Endothelial cell of umbilical vein (primary cell): ENCODE measurements around the gene AQP9. TPM values are rescaled to one million over a fixed set of nuclear protein-coding genes. Genes with fewer than 3 reads are reported as not detected.

Experiments used
- BruUV-seq: library from RNA; stranded (reverse); fragments of 400-500 nt; replicated peaks from 2 replicates; lab custom pipeline; 2021; lab: Mats Ljungman, UMichigan
- CTCF ChIA-PET: fragments of 300-600, 350-600 bp; sonication (Branson Sonifier 250); formaldehyde crosslinking; loops from one replicate; lab custom pipeline; 2021; ENCODE audit warnings: antibody characterized with exemption, inconsistent platforms; lab: Charles Lee
- POLR2A ChIA-PET: fragments of 300-600, 350-600 bp; sonication (Branson Sonifier 250); formaldehyde crosslinking; loops from one replicate; lab custom pipeline; 2021; ENCODE audit warnings: antibody characterized with exemption, inconsistent platforms; lab: Charles Lee
- DNase-seq: peaks from one replicate; pipeline ENCODE4 v3.0.0-alpha.2; 2011; ENCODE audit warnings: low read depth, low spot score
- FAIRE-seq: peaks from 2 replicates; lab custom pipeline; 2011; peaks lifted over from hg19 to GRCh38; lab: Jason Lieb, UNC
- H2AFZ ChIP-seq: 2 replicates; pipeline ENCODE4 v1.6.0; 2012; ENCODE audit warnings: low read depth, low read length, control low read depth, inconsistent platforms
- H3K27ac ChIP-seq: 2 replicates; pipeline ENCODE4 v1.5.1; 2011; ENCODE audit warnings: low read depth, mild to moderate bottlenecking, control low read depth, low read length, moderate library complexity; ENCODE audit not compliant: insufficient read depth
- H3K27me3 ChIP-seq, 2 experiments: 2 replicates each; pipeline versions ENCODE4 v1.6.0 to v1.6.1; 2011; ENCODE audit warnings: low read length in 2 of 2, mixed read lengths in 1 of 2; ENCODE audit not compliant: control insufficient read depth in 2 of 2, insufficient read depth in 2 of 2
- H3K36me3 ChIP-seq, 2 experiments: 2 replicates in 1 of 2; 3 replicates in 1 of 2; pipeline ENCODE4 v1.5.1; 2011; ENCODE audit warnings: low read length in 2 of 2, mild to moderate bottlenecking in 1 of 2, moderate library complexity in 1 of 2; ENCODE audit not compliant: control insufficient read depth in 2 of 2, insufficient read depth in 2 of 2; ENCODE audit errors: extremely low read depth in 1 of 2
- H3K4me1 ChIP-seq: 3 replicates; pipeline ENCODE4 v1.5.1; 2011; ENCODE audit warnings: mild to moderate bottlenecking, low read length; ENCODE audit not compliant: control insufficient read depth, insufficient read depth; ENCODE audit errors: extremely low read depth
- H3K4me2 ChIP-seq: 2 replicates; pipeline ENCODE4 v1.6.1; 2011; ENCODE audit warnings: low read length, control low read depth, mixed read lengths; ENCODE audit not compliant: insufficient read depth
- H3K4me3 ChIP-seq, 3 experiments: fragments of 200-600 bp in 1 of 3; sonication (generic), shearing (Covaris generic) in 1 of 3; replicated peaks in 1 of 3; 2 replicates each; pipeline ENCODE4 v1.5.1; 2011 to 2016; ENCODE audit warnings: control low read depth in 3 of 3, low read length in 3 of 3, mild to moderate bottlenecking in 2 of 3, inconsistent platforms in 1 of 3, low read depth in 1 of 3, moderate library complexity in 1 of 3; ENCODE audit not compliant: insufficient read depth in 1 of 3
- H3K79me2 ChIP-seq: 2 replicates; pipeline ENCODE4 v1.6.0; 2012; ENCODE audit warnings: low read length, inconsistent platforms; ENCODE audit not compliant: control insufficient read depth, insufficient read depth
- H3K9ac ChIP-seq: replicated peaks from 2 replicates; pipeline ENCODE3; 2011; ENCODE audit warnings: low read length, control low read depth; ENCODE audit not compliant: insufficient read depth; ENCODE audit errors: extremely low read depth
- H3K9me1 ChIP-seq: replicated peaks from 3 replicates; pipeline ENCODE4 v1.6.0; 2011; ENCODE audit warnings: mild to moderate bottlenecking, low read length; ENCODE audit not compliant: control insufficient read depth, insufficient read depth; ENCODE audit errors: extremely low read depth
- H3K9me3 ChIP-seq: replicated peaks from 2 replicates; pipeline ENCODE4 v1.5.1; 2012; ENCODE audit warnings: low read length, inconsistent platforms; ENCODE audit not compliant: control insufficient read depth, insufficient read depth
- H4K20me1 ChIP-seq: replicated peaks from 2 replicates; pipeline ENCODE3; 2011; ENCODE audit warnings: mild to moderate bottlenecking, low read length; ENCODE audit not compliant: control insufficient read depth, insufficient read depth; ENCODE audit errors: extremely low read depth
- EZH2 ChIP-seq: IDR thresholded peaks from 2 replicates; pipeline ENCODE4 v1.6.1; 2012; ENCODE audit warnings: borderline replicate concordance, low read depth, mild to moderate bottlenecking, moderate library complexity, low read length, inconsistent platforms; ENCODE audit not compliant: severe bottlenecking
- FOS ChIP-seq: IDR thresholded peaks from 2 replicates; pipeline ENCODE4 v1.6.1; 2011; ENCODE audit warnings: mild to moderate bottlenecking, low read length, moderate library complexity, borderline replicate concordance; ENCODE audit not compliant: insufficient read depth
- GATA2 ChIP-seq: IDR thresholded peaks from 2 replicates; pipeline ENCODE4 v1.7.0; 2011; ENCODE audit warnings: low read depth, mild to moderate bottlenecking, moderate library complexity, mixed read lengths, low read length; ENCODE audit not compliant: insufficient read length, insufficient read depth
- JUN ChIP-seq: IDR thresholded peaks from 2 replicates; pipeline ENCODE4 v1.6.1; 2011; ENCODE audit warnings: borderline replicate concordance, low read depth; ENCODE audit not compliant: insufficient read length, insufficient read depth
- MAX ChIP-seq: IDR thresholded peaks from 2 replicates; pipeline ENCODE4 v1.6.1; 2011; ENCODE audit not compliant: insufficient read depth, insufficient read length
- MYC ChIP-seq: IDR thresholded peaks from one replicate; pipeline ENCODE4 v1.6.1; 2011; ENCODE audit warnings: mild to moderate bottlenecking, low read depth, low read length
- POLR2A ChIP-seq: IDR thresholded peaks from 2 replicates; pipeline ENCODE4 v1.6.1; 2012; ENCODE audit warnings: low read depth, mild to moderate bottlenecking, control low read depth, low read length
- POLR2AphosphoS5 ChIP-seq: IDR thresholded peaks from 2 replicates; pipeline ENCODE4 v1.6.1; 2012; ENCODE audit warnings: low read depth, mild to moderate bottlenecking, control low read depth, low read length, moderate library complexity; ENCODE audit not compliant: insufficient read depth
- dilution Hi-C: fragments of 300-500 bp; cut with MboI; formaldehyde crosslinking; loops from one replicate; pipeline ENCODE4 v1.15.0; 2019; ENCODE audit warnings: low sequenced_read_pairs; ENCODE audit not compliant: extremely low pct_ligation_motif_present
- intact Hi-C: fragments of 100-400 bp; cut with micrococcal nuclease; formaldehyde crosslinking; loops from one replicate; pipeline ENCODE4 v1.10.0; 2022
- polyA plus RNA-seq, 4 experiments: library from polyadenylated mRNA; depleted of rRNA in 3 of 4; stranded (reverse) in 3 of 4; unstranded in 1 of 4; fragments of >200 nt; gene quantifications; 2 replicates each; pipeline versions ENCODE4 v1.2.1 to v1.2.3, GENCODE V29; 2011 to 2012; ENCODE audit warnings: missing spikeins in 1 of 4
- total RNA-seq: library from RNA; stranded (reverse); gene quantifications from 2 replicates; pipeline ENCODE4 v1.2.3, GENCODE V29; 2021
- TF ChIP-seq, protein P1 (sequence below), 2 donors: IDR thresholded peaks; 1 replicate in 1 of 2; 2 replicates in 1 of 2; pipeline ENCODE4 v1.5.1; 2011; ENCODE audit warnings: low read length in 2 of 2, mild to moderate bottlenecking in 2 of 2, moderate library complexity in 2 of 2, control low read depth in 1 of 2, inconsistent platforms in 1 of 2, low read depth in 1 of 2; ENCODE audit not compliant: insufficient read depth in 1 of 2; ENCODE audit errors: extremely low read depth in 1 of 2

AQP9 gene
- total and polyA plus RNA-seq, 2 donors (not counting 3 experiments of a cell fraction or from before 2014, with no cell fraction given): not detected

DNA sequence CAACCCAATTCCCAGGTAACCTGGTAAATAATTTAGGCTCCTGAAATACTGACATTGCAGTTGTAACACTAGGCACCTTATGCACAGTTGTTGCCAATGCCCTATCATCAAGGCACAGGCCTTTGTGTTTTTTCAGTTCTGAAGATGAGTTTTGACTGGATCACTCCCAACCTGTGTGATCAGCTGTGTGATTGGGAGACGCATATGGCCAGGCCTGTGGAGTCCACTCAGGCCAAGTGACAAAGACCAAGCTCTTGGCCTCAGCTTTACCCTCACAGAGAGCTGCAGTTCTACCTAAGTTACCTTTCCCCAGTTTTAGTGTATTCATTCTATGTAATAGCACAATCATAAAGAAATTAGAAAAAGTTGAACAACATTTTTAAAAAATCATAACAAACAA is 19.2 kb upstream of the AQP9 start:
- no peaks in the 10 kb centered on the region for H3K9me3 ChIP-seq
- no peak overlapping the region for H3K9ac ChIP-seq
- ChIA-PET CTCF (no interaction called here), POLR2A (no interaction called here)
- no peak overlapping the region for H2AFZ ChIP-seq
- H3K79me2 ChIP-seq: no peaks in the 10 kb centered on the region
- no TSS peak for BruUV-seq
- H3K4me2 ChIP-seq: no peak overlapping the region
- no peaks in the 10 kb centered on the region for H3K9me1 ChIP-seq
- FAIRE-seq (no peak), DNase-seq (no peak)
- dilution Hi-C loops: no loop called here
- intact Hi-C loops: no loop called here
- H3K27me3 ChIP-seq: peaks cover 0 to 3% of the 10 kb centered on the region in 2 experiments
- H3K27ac ChIP-seq: no peak overlapping the region
- no peaks in the 10 kb centered on the region for H3K36me3 ChIP-seq
- TF ChIP-seq MAX: no peak
- TF ChIP-seq JUN: no peak
- no peak for TF ChIP-seq POLR2A
- TF ChIP-seq GATA2: no peak
- TF ChIP-seq MYC: no peak
- no peak for TF ChIP-seq FOS
- TF ChIP-seq, protein P1, sequence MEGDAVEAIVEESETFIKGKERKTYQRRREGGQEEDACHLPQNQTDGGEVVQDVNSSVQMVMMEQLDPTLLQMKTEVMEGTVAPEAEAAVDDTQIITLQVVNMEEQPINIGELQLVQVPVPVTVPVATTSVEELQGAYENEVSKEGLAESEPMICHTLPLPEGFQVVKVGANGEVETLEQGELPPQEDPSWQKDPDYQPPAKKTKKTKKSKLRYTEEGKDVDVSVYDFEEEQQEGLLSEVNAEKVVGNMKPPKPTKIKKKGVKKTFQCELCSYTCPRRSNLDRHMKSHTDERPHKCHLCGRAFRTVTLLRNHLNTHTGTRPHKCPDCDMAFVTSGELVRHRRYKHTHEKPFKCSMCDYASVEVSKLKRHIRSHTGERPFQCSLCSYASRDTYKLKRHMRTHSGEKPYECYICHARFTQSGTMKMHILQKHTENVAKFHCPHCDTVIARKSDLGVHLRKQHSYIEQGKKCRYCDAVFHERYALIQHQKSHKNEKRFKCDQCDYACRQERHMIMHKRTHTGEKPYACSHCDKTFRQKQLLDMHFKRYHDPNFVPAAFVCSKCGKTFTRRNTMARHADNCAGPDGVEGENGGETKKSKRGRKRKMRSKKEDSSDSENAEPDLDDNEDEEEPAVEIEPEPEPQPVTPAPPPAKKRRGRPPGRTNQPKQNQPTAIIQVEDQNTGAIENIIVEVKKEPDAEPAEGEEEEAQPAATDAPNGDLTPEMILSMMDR (IDR thresholded peaks at IDR 0.05; ENCODE audit: extremely low read depth in 1 of 2, insufficient read depth in 1 of 2, low read depth in 1 of 2, low read length in 2 of 2): no peak
- no peak for TF ChIP-seq POLR2AphosphoS5
- TF ChIP-seq EZH2: no peak
- H3K4me1 ChIP-seq: no peaks in the 10 kb centered on the region
- H4K20me1 ChIP-seq: no peaks in the 10 kb centered on the region
- H3K4me3 ChIP-seq: no peak overlapping the region
